ENCODE measurements around the gene KPTN. TPM values are rescaled to one million over a fixed set of nuclear protein-coding genes. Genes with fewer than 3 reads are reported as not detected.

KPTN gene
- total RNA-seq, 2 donors from 2014 or later = 3.1 to 4.6 TPM

GRCh38 chr19:47427241-47428176, 56.5 kb downstream of the KPTN start:
- Histone ChIP-seq H3K27me3 (peaks cover 0 to 17% of the 10 kb centered on the region in 2 donors), H3K36me3 (replicated peaks in 1 of 2; ENCODE audit: insufficient read depth in 1 of 2, low read depth in 2 of 2) (no peaks in the 10 kb centered on the region), H3K4me1 (peaks cover 22% of the 10 kb centered on the region), H3K9me3 (no peaks in the 10 kb centered on the region), H3K4me3 (no peak overlapping the region), H3K27ac (no peak overlapping the region)
- WGBS, 2 donors = 5 to 6% methylated on average over 15 to 17 of the region's 17 CpGs
- DNase-seq = peak; percentile 54 to 70 (median 64)
- ATAC-seq = peak; percentile 80
- TF ChIP-seq, protein P1, sequence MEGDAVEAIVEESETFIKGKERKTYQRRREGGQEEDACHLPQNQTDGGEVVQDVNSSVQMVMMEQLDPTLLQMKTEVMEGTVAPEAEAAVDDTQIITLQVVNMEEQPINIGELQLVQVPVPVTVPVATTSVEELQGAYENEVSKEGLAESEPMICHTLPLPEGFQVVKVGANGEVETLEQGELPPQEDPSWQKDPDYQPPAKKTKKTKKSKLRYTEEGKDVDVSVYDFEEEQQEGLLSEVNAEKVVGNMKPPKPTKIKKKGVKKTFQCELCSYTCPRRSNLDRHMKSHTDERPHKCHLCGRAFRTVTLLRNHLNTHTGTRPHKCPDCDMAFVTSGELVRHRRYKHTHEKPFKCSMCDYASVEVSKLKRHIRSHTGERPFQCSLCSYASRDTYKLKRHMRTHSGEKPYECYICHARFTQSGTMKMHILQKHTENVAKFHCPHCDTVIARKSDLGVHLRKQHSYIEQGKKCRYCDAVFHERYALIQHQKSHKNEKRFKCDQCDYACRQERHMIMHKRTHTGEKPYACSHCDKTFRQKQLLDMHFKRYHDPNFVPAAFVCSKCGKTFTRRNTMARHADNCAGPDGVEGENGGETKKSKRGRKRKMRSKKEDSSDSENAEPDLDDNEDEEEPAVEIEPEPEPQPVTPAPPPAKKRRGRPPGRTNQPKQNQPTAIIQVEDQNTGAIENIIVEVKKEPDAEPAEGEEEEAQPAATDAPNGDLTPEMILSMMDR (IDR thresholded peaks at IDR 0.05) = peak; percentile 67 to 96 (median 82)
- no peak for TF ChIP-seq POLR2A (IDR thresholded peaks at IDR 0.05)
- intact Hi-C loops (cut with DNase I) = no loop called here

Other genes with a start within 250 kb of the KPTN start
- gene CCDC9, start 227.7 kb downstream of the KPTN start, total RNA-seq = 10 to 100 TPM; 51.1 to 55.7 TPM
- gene INAFM1, start 209.3 kb downstream of the KPTN start, total RNA-seq = 10 to 100 TPM in 1 of 2 donors, 1 to 10 TPM in 1; 9.1 to 10.2 TPM
- gene C5AR1, start 174.4 kb downstream of the KPTN start, total RNA-seq = 1 to 10 TPM; 2.6 to 5.4 TPM
- gene C5AR2, start 152.0 kb downstream of the KPTN start, total RNA-seq = under 1 TPM in 1 of 2 donors, not detected in 1; 0.52 TPM
- gene DHX34, start 134.9 kb downstream of the KPTN start, total RNA-seq = 10 to 100 TPM; 16.1 to 50.4 TPM
- gene MEIS3, start 64.7 kb downstream of the KPTN start, total RNA-seq = 1 to 10 TPM; 1.3 to 2.3 TPM
- gene SLC8A2, start 12.3 kb downstream of the KPTN start, total RNA-seq = 10 to 100 TPM in 1 of 2 donors, 1 to 10 TPM in 1; 8.0 to 31.6 TPM
- 10 to 100 TPM; 71.5 to 94.9 TPM for gene NAPA, start 30.8 kb upstream of the KPTN start, total RNA-seq
- gene ZNF541, start 88.9 kb upstream of the KPTN start, total RNA-seq = under 1 TPM in 1 of 2 donors, not detected in 1; under 0.01 TPM
- gene BICRA, start 124.9 kb upstream of the KPTN start, total RNA-seq = 10 to 100 TPM in 1 of 2 donors, 1 to 10 TPM in 1; 2.6 to 26.4 TPM
- 10 to 100 TPM; 41.2 to 66.3 TPM for gene EHD2, start 229.2 kb upstream of the KPTN start, total RNA-seq

Data from body of pancreas (tissue), 4 donors.